ENCODE results near the gene MAP3K14.
A peak's percentile ranks its signal among the peaks of the same experiment; 100 is the strongest.

DNA sequence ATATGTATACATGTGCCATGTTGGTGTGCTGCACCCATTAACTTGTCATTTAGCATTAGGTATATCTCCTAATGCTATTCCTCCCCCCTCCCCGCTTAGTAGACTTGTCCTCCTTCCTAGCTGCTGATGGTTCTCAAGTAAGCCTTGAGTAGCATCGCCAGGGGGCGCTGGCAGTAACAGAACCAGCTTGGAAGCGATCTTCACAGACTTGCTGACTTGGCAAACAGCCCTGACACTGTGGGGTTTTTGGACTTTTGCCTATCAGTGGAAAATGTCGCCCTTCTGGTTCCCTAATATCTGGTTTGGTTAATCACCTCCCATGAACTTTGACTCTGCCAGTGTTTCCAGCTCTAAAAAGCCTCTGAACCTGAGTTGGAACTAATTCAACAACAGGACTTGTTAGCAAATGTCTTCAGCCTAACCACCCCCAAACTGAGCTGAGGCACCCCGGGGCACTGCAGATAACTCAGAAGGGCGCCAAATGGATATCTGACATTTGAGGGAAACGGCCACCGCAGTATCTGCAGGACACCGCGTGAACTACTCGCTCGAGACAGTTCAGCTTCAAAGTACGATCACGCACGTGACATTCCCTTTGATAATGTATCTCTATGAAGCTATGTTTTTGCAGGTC lies 39.5 kb downstream of the MAP3K14 start:
- TF ChIP-seq, protein P1, sequence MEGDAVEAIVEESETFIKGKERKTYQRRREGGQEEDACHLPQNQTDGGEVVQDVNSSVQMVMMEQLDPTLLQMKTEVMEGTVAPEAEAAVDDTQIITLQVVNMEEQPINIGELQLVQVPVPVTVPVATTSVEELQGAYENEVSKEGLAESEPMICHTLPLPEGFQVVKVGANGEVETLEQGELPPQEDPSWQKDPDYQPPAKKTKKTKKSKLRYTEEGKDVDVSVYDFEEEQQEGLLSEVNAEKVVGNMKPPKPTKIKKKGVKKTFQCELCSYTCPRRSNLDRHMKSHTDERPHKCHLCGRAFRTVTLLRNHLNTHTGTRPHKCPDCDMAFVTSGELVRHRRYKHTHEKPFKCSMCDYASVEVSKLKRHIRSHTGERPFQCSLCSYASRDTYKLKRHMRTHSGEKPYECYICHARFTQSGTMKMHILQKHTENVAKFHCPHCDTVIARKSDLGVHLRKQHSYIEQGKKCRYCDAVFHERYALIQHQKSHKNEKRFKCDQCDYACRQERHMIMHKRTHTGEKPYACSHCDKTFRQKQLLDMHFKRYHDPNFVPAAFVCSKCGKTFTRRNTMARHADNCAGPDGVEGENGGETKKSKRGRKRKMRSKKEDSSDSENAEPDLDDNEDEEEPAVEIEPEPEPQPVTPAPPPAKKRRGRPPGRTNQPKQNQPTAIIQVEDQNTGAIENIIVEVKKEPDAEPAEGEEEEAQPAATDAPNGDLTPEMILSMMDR (IDR thresholded peaks at IDR 0.05): peak; percentile 38 to 97 (median 96)
- TF ChIP-seq POLR2A (IDR thresholded peaks at IDR 0.05): peak in 1 of 2 donors; percentile 6

Measured in Peyer's patch (tissue), 4 donors.